Fibroblast of pulmonary artery (primary cell): ENCODE data around the gene FASN.

Experiments used
- DNase-seq: peaks from one replicate; pipeline ENCODE4 v3.0.0-alpha.2; 2010; ENCODE audit warnings: low read depth
- H3K4me3 ChIP-seq: replicated peaks from 2 replicates; pipeline ENCODE4 v1.5.1; 2011; ENCODE audit warnings: low read depth, mild to moderate bottlenecking, control low read depth, low read length, moderate library complexity
- CTCF ChIP-seq: IDR thresholded peaks from 2 replicates; pipeline ENCODE4 v1.5.1; 2011; ENCODE audit warnings: mild to moderate bottlenecking, control low read depth, low read length, inconsistent platforms; ENCODE audit errors: missing control alignments

FASN gene

GRCh38 chr17:82105882-82106687 lies 8.0 kb upstream of the FASN start:
- TF ChIP-seq CTCF, result peak; percentile 38
- no peak overlapping the region for H3K4me3 ChIP-seq
- peak; percentile 54 for DNase-seq

DNA sequence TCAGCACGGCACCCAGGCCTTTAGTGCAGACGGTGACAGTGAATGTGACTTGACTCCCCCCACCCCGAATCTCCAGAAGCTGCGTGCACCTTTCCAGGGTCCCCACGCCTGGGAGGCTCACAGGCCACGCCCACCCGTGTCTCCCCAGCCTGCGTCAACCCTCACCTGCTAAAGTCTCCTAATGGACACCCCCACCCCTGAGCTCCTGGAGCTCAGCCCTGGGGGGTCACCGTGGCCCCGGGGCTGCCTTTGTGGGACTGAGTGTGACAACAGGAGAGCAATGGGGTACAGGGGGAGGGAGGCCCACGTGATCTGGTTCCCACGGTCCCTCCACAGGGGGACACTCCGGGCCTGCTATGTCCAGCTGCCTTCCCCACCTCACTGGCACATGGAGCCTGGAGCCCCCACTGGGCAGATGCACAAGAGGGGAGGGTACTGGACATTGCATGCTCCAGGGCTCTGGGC lies 7.4 kb upstream of the FASN start:
- H3K4me3 ChIP-seq, result no peak overlapping the region
- DNase-seq, result no peak
- no peak for TF ChIP-seq CTCF

- no peak for TF ChIP-seq CTCF
- no peak for DNase-seq
- H3K4me3 ChIP-seq, result no peak overlapping the region
Measured at GRCh38 chr17:82104797-82105416, 6.9 kb upstream of the FASN start.

- no peak for TF ChIP-seq CTCF
- H3K4me3 ChIP-seq, result no peak overlapping the region
- no peak for DNase-seq
Measured at GRCh38 chr17:82103553-82104451, 5.8 kb upstream of the FASN start.

DNA sequence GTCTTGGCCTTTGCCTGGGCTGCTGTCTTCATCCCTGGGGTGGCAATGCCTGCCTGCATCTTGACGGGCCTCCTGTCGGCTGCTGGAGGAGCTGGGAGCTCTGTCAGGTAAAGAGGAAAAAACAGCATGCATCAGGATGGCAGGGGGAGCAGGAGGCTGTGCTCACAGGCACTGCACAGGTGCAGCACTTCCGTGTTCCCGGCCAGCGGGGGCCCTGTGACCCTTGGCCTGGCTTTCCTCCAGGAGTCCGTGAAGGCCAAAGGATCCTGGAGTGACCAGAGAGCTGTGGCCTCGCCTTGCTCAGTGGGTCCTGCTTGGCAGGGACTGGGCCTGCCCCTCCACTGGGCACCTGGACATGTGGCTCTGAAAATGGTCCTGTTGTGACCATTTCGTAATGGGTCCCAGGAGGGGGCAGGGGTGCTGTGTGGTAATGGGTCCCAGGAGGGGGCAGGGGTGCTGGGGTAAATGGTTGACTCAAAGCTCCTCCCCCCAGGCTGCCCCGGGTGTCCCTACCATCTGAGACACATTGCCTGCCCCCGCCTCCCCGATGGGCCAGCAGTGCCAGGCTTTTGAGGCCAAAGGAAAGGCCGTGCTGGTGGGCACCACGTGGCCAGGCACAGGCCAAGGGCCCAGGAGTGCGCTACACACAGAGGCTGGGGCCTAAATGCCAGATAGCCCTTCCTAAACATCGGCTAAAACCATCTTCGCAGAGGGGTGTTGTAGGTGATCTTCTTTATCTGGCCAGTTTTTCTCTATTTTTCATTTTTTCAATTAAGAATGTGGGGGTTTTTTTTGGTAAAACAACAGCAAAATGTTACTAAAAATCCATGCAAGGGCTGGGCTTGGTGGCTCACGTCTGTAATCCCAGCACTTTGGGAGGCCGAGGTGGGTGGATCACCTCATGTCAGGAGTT lies 4.0 kb upstream of the FASN start:
- H3K4me3 ChIP-seq, result no peak overlapping the region
- TF ChIP-seq CTCF, result no peak

DNA sequence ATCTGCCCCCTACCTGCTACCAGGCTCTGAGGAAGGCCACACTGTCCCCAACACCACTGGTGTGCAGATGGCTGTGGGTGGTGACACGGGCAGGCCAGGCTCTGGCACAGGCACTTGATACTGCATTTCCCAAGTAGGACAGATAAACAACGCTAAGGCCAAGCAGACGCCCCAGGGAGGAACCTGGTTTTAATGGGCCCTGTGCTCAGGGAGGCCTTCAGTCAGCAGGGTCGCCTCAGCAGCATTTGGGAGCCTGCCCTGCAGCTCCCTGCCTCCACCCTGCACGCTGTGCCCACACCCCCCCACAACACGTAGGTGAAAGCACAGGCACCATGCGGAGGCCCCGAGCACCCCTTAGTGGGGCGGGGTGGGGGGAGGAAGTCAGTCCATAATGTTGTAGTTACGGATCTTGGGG lies 3.3 kb upstream of the FASN start:
- no peak for TF ChIP-seq CTCF

More for the DNA sequence above, 4.0 kb upstream of the FASN start:
- no peak for DNase-seq

More for the DNA sequence above, 3.3 kb upstream of the FASN start:
- H3K4me3 ChIP-seq, result no peak overlapping the region
- DNase-seq, result no peak
